ENCODE measurements around the gene NOSIP.
A peak's percentile ranks its signal among the peaks of the same experiment; 100 is the strongest.

The NOSIP gene

DNA sequence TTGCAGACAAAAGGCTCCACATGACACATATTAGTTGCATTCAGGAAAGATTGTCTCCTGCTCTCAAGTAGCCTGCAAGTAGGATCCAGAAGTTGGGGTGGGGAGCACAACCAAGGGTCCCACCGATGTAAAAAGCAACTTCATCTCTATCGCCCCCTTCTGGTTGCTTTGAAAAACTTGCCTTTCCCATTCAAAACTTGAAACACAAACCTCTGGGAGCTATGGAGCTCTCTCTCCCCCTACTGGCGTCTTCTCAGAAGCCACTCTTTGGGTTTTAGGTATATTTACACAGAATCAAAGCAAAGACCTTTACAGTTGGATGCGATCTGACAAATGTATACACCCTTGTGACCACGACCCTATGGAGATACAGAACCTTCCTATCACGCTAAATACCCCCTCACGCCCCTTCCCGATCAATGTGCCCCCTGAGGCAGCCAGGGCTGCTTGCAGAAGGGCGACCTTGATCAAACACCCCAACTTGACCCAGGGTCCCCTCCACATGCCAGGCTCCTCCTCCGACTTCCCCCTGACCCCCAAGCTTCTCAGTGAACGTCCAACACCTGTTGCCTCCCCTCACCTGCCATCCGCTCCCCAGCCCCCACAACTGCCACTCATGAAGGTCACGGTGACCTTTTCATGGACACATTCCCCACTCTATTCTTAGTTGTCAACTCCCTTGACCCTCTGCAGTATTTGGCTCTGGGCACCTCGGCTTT, 10.1 kb downstream of the NOSIP start:
- DNase-seq, result peak; percentile 72

GRCh38 chr19:49567861-49568441, 12.4 kb downstream of the NOSIP start:
- no peak for DNase-seq

DNA sequence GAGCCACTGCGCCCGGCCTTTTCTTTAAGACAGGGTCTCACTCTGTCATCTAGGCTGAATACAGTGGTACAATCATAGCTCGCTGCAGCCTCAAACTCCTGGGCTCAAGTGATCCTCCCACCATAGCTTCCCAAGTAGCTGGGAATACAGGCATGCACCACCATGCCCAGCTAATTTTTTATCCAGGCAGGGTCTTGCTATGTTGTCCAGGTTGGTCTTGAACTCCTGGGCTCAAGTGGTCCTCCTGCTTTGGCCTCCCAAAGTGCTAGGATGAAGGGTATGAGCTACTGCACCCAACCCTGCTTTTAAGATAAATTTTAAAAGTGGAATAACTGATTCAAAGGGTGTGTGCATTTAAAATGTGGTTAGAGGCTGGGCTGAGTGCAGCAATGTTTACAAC, 14.1 kb downstream of the NOSIP start:
- DNase-seq, result no peak

GRCh38 chr19:49565261-49565660, 15.1 kb downstream of the NOSIP start:
- no peak for DNase-seq

GRCh38 chr19:49564616-49565045, 15.7 kb downstream of the NOSIP start:
- no peak for DNase-seq

- DNase-seq, result no peak
These were observed 19.9 kb downstream of the NOSIP start for GRCh38 chr19:49560358-49560900.

- no peak for DNase-seq
These were observed 20.4 kb downstream of the NOSIP start for GRCh38 chr19:49559928-49560327.

GRCh38 chr19:49559443-49559842, 20.9 kb downstream of the NOSIP start:
- DNase-seq, result no peak

- DNase-seq, result no peak
These were observed 21.8 kb downstream of the NOSIP start for GRCh38 chr19:49558591-49558990.

GRCh38 chr19:49557641-49558325, 22.6 kb downstream of the NOSIP start:
- no peak for DNase-seq

- no peak for DNase-seq
These were observed 23.7 kb downstream of the NOSIP start for GRCh38 chr19:49556412-49557398.

- peak; percentile 64 for DNase-seq
These were observed 24.6 kb downstream of the NOSIP start for GRCh38 chr19:49555600-49556411.

GRCh38 chr19:49554701-49555181, 25.6 kb downstream of the NOSIP start:
- DNase-seq, result no peak

DNA sequence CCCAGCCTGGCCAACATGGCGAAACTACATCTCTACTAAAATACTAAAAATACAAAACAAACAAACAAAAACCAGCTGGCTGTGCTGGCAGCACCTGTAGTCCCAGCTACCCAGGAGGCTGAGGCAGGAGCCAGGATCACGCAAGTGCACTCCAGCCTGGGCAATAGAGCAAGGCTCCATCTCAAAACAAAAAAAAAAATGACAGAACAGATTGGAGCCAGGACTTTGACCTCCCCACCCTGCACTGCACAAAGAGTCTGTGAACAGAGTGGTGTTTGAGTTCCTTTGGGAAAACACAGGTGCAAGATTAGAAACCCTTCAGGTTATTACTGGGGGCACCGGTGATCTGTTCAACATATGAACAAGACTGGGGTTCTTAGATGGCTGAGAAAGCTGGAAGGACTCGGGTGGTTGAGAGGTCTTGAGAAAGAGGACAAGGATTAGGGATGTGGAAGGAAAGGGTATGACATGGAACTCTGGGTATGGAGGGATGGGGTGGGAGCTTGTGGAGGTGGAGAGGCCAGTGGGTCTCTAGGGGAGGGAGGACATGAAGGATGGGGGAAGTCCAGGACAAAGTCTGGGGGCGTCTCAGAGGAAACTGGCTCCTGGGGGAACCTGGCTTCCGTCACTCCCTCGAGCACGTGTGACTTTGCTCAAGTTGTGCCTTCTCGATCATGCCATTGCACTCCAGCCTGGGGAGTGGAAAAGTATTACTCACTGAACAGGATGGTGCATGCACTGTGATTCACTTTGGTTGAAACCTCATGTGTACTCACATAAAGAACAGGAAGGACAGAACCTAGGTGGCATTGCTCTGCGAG, 26.7 kb downstream of the NOSIP start:
- no peak for DNase-seq

DNA sequence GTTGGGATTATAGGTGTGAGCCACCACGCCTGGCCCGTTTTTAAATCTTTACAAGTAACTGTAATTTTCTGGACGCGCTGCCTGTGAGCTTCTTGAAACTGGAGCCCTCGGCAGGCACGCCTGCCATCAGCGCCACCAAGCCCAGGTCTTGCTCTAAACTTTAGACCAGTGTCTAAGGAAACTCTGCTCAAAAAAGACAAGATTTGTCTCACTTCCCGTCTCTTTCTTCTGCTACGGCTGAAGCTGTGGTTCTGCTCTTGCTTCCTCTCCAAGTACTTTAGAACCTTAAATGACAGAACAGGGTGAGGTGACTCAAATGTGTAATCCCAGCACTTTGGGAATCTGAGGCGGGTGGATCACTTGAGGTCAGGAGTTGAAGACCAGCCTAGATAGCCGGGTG, 27.6 kb downstream of the NOSIP start:
- no peak for DNase-seq

DNA sequence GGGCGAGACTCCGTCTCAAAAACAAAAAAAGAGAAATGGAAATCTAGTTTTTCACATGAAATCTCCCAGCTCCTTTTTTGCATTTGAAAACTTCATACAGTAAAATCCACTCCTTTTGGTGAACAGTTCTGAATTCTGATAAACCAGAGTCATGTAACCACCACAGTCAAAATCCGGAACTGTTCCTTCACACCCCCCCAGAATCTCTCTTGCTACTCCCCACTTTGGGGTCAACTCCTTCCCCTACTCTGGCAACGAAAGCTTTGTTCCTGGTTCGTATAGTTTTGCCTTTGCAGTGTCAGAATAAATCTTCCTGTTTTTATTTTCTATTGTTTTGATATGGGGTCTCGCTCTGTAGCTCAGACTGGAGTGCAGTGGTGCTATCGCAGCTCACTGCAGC, 28.8 kb downstream of the NOSIP start:
- DNase-seq, result no peak

DNA sequence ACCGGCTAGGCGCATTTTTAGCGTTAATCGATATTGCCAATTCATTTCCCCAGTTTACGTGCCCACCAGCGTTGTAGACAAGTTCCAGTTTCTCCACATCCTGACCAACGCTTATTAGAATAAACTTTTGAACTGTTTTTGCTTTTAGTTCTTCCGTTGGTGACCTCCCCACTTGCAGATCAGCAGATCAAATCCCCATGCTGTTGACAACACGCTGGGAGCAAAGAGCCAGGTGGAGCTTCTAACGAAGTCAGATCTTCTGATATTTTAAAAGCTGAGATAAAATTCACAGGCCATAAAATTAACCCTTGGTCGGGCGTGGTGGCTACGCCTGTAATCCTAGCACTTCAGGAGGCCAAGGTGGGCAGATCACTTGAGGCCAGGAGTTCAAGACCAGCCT, 31.3 kb downstream of the NOSIP start:
- DNase-seq, result no peak

DNA sequence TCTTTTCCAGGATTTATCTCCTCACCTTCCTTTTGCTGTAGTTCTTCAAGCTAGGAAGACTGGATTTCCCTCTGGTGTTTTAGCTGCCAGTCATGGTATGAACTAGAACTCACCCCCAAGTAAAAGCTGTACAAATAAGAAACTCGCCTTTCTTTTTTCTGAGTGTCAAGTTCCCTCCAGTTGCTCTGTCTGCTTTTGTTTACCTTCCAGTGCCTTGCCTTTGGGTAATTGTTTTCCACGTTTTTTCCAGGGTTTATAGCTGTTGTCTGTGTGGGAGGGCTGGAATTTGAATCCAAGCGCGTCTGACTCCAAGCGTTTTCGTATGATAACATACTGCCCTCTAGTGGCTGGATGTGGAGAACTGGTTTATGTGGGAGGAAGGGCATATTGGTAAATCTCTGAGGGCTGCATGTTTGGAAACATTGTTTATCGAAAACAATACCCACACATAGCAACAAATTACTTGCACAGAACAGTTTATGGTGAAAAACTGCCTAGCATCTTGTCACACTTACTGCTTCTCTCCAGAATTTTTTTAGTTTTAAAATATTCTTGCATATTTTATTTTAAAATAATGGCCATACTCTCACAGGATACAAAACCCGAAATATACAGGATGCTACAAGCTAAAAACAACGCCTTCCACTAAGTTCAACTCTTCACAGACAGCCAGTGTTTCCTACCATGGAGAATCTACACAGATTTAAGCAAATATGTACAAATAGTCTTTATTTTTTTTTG, 33.4 kb downstream of the NOSIP start:
- peak; percentile 76 for DNase-seq

DNA sequence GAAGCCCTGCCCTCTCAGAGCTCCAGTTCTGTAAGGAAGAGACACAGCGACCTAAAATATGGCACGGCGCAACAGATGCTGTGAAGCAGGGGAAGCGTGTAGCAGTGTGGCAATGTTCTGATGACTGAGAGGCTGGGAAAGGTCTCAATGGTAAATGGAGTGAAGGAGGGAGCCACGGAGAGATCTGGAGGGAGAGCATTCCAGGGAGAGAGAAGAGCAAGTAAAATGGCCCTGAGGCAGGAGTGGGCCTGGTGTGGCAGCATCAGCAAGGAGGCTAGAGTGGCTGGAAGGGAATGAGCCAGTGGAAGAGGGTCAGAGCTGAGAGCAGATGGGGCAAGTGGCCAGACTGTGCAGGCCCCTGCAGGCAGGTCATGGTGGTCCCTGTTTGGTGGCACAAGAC, 36.2 kb downstream of the NOSIP start:
- no peak for DNase-seq

- DNase-seq, result no peak
These were observed 37.3 kb downstream of the NOSIP start for GRCh38 chr19:49543032-49543431.
